ENCODE data around the gene TRIM56. TPM values are rescaled to one million over a fixed set of nuclear protein-coding genes. Genes with fewer than 3 reads are reported as not detected.

The TRIM56 gene
- total and polyA plus RNA-seq, 9 of the 15 experiments (the other 6 are each of a cell fraction or from before 2014, with no cell fraction given): 2.0 to 29.7 (median 11.6) TPM

GRCh38 chr7:101123703-101124068, 38.4 kb downstream of the TRIM56 start:
- H3K4me1 ChIP-seq (replicated peaks in 1 of 2; ENCODE audit: control insufficient read depth in 2 of 2, insufficient read depth in 2 of 2, low read length in 2 of 2): peaks cover 30 to 42% of the 10 kb centered on the region in 2 experiments
- no peaks in the 10 kb centered on the region for H4K20me1 ChIP-seq (replicated peaks; ENCODE audit: control insufficient read depth, insufficient read depth, low read length)
- no peaks in the 10 kb centered on the region for H3K79me2 ChIP-seq (ENCODE audit: control insufficient read depth, insufficient read depth, low read length)
- no TSS peak for BruUV-seq (replicated peaks)
- no peak overlapping the region for H3K4me3 ChIP-seq
- intact Hi-C loops (cut with micrococcal nuclease): no loop called here
- H3K4me2 ChIP-seq (ENCODE audit: insufficient read depth, low read length): no peak overlapping the region
- no peak for DNase-seq (ENCODE audit: extremely low read depth in 1 of 4, low spot score in 3 of 4)
- H3K27me3 ChIP-seq (ENCODE audit: control insufficient read depth in 2 of 2, insufficient read depth in 2 of 2, low read length in 2 of 2): no peaks in the 10 kb centered on the region
- H2AFZ ChIP-seq (ENCODE audit: low read depth, low read length): no peak overlapping the region
- WGBS (ENCODE audit: insufficient coverage, low coverage, missing lambda C conversion rate): 66% methylated on average over 3 of the region's 3 CpGs
- POLR2A ChIA-PET: interaction anchor here (1.0 to 2.6 kb wide), 4 partner anchors 11 to 38 kb away, joined by 3 to 13 read pairs (median 6); partner anchors contain the start of gene TRIM56
- no peaks in the 10 kb centered on the region for H3K36me3 ChIP-seq (ENCODE audit: control insufficient read depth, insufficient read depth, low read length)
- no peak overlapping the region for H3K9ac ChIP-seq (ENCODE audit: insufficient read depth in 1 of 2, low read depth in 2 of 2, low read length in 2 of 2)
- FAIRE-seq: no peak
- H3K9me1 ChIP-seq (ENCODE audit: control insufficient read depth, insufficient read depth, low read length): no peaks in the 10 kb centered on the region
- CTCF ChIA-PET (ENCODE audit: low intra/inter-chr PET ratio): no interaction called here
- in situ Hi-C loops (cut with MboI): no loop called here
- no peaks in the 10 kb centered on the region for H3K9me3 ChIP-seq (replicated peaks; ENCODE audit: control insufficient read depth, insufficient read depth, low read depth, low read length)
- ATAC-seq: no peak
- H3K27ac ChIP-seq (ENCODE audit: extremely low read depth, low read depth, low read length): no peak overlapping the region
- TF ChIP-seq PRMT5 (CRISPR knock-in tag; IDR thresholded peaks at IDR 0.05): no peak
- TF ChIP-seq GABPB1 (CRISPR knock-in tag; IDR thresholded peaks at IDR 0.05): no peak
- no peak for TF ChIP-seq CEBPZ (IDR thresholded peaks at IDR 0.05; ENCODE audit: borderline replicate concordance, low read depth, low read length)
- no peak for TF ChIP-seq ATF6 (CRISPR knock-in tag; IDR thresholded peaks at IDR 0.05)
- TF ChIP-seq ZBTB8A (IDR thresholded peaks at IDR 0.05; ENCODE audit: partially characterized antibody): no peak
- TF ChIP-seq IRF2 (CRISPR knock-in tag; IDR thresholded peaks at IDR 0.05): no peak
- no peak for TF ChIP-seq BRD4 (IDR thresholded peaks at IDR 0.05)

Data from K562 (cell line).